ENCODE measurements around the gene LRRC4C.

The LRRC4C gene

GRCh38 chr11:40291329-40291728 lies 1168.1 kb downstream of the LRRC4C start:
- no peak for DNase-seq (ENCODE audit: low spot score)

GRCh38 chr11:40290171-40290631 lies 1169.3 kb downstream of the LRRC4C start:
- DNase-seq (ENCODE audit: low spot score), result no peak

- no peak for DNase-seq (ENCODE audit: low spot score)
Observed at GRCh38 chr11:40289370-40289769, 1170.1 kb downstream of the LRRC4C start.

- DNase-seq (ENCODE audit: low spot score), result no peak
Observed at GRCh38 chr11:40287916-40288803, 1171.3 kb downstream of the LRRC4C start.

GRCh38 chr11:40286137-40286536 lies 1173.3 kb downstream of the LRRC4C start:
- DNase-seq (ENCODE audit: low spot score), result no peak

GRCh38 chr11:40285558-40285957 lies 1173.9 kb downstream of the LRRC4C start:
- no peak for DNase-seq (ENCODE audit: low spot score)

GRCh38 chr11:40281052-40281580 lies 1178.3 kb downstream of the LRRC4C start:
- no peak for DNase-seq (ENCODE audit: low spot score)

GRCh38 chr11:40280159-40281051 lies 1179.0 kb downstream of the LRRC4C start:
- DNase-seq (ENCODE audit: low spot score), result no peak

- no peak for DNase-seq (ENCODE audit: low spot score)
Observed at GRCh38 chr11:40276960-40277359, 1182.5 kb downstream of the LRRC4C start.

- DNase-seq (ENCODE audit: low spot score), result no peak
Observed at GRCh38 chr11:40274017-40274416, 1185.4 kb downstream of the LRRC4C start.

GRCh38 chr11:40273192-40273732 lies 1186.2 kb downstream of the LRRC4C start:
- no peak for DNase-seq (ENCODE audit: low spot score)

GRCh38 chr11:40271361-40271760 lies 1188.1 kb downstream of the LRRC4C start:
- DNase-seq (ENCODE audit: low spot score), result no peak

- DNase-seq (ENCODE audit: low spot score), result no peak
Observed at GRCh38 chr11:40269865-40270264, 1189.6 kb downstream of the LRRC4C start.

GRCh38 chr11:40268551-40268950 lies 1190.9 kb downstream of the LRRC4C start:
- no peak for DNase-seq (ENCODE audit: low spot score)

- no peak for DNase-seq (ENCODE audit: low spot score)
Observed at GRCh38 chr11:40255457-40255856, 1204.0 kb downstream of the LRRC4C start.

- DNase-seq (ENCODE audit: low spot score), result no peak
Observed at GRCh38 chr11:40253166-40253565, 1206.3 kb downstream of the LRRC4C start.

- DNase-seq (ENCODE audit: low spot score), result no peak
Observed at GRCh38 chr11:40252236-40252635, 1207.2 kb downstream of the LRRC4C start.

GRCh38 chr11:40246983-40247382 lies 1212.5 kb downstream of the LRRC4C start:
- no peak for DNase-seq (ENCODE audit: low spot score)

GRCh38 chr11:40241524-40242051 lies 1217.9 kb downstream of the LRRC4C start:
- DNase-seq (ENCODE audit: low spot score), result peak; percentile 2

GRCh38 chr11:40240284-40240683 lies 1219.2 kb downstream of the LRRC4C start:
- DNase-seq (ENCODE audit: low spot score), result no peak

- no peak for DNase-seq (ENCODE audit: low spot score)
Observed at GRCh38 chr11:40236526-40236925, 1222.9 kb downstream of the LRRC4C start.

GRCh38 chr11:40235841-40236240 lies 1223.6 kb downstream of the LRRC4C start:
- no peak for DNase-seq (ENCODE audit: low spot score)
